ENCODE results near the gene PPP2R5E.

PPP2R5E gene

GRCh38 chr14:63493246-63493645 lies 49.9 kb downstream of the PPP2R5E start:
- no peak overlapping the region for H3K4me3 ChIP-seq (ENCODE audit: low read depth, low read length)
- peak; percentile 25 for TF ChIP-seq CTCF (IDR thresholded peaks at IDR 0.05; ENCODE audit: low read depth, low read length, missing control alignments)
- in situ Hi-C loops (cut with HindIII; ENCODE audit: low sequenced_read_pairs) = no loop called here
- DNase-seq (ENCODE audit: low read depth) = no peak

- DNase-seq (ENCODE audit: low read depth) = no peak
- no peak overlapping the region for H3K4me3 ChIP-seq (ENCODE audit: low read depth, low read length)
- in situ Hi-C loops (cut with HindIII; ENCODE audit: low sequenced_read_pairs) = no loop called here
- TF ChIP-seq CTCF (IDR thresholded peaks at IDR 0.05; ENCODE audit: low read depth, low read length, missing control alignments) = no peak
Measured at GRCh38 chr14:63492391-63492790, 50.8 kb downstream of the PPP2R5E start.

GRCh38 chr14:63487724-63488123 lies 55.5 kb downstream of the PPP2R5E start:
- no peak overlapping the region for H3K4me3 ChIP-seq (ENCODE audit: low read depth, low read length)
- TF ChIP-seq CTCF (IDR thresholded peaks at IDR 0.05; ENCODE audit: low read depth, low read length, missing control alignments) = no peak
- in situ Hi-C loops (cut with HindIII; ENCODE audit: low sequenced_read_pairs) = no loop called here
- no peak for DNase-seq (ENCODE audit: low read depth)

- H3K4me3 ChIP-seq (ENCODE audit: low read depth, low read length) = no peak overlapping the region
- in situ Hi-C loops (cut with HindIII; ENCODE audit: low sequenced_read_pairs) = no loop called here
- TF ChIP-seq CTCF (IDR thresholded peaks at IDR 0.05; ENCODE audit: low read depth, low read length, missing control alignments) = no peak
- no peak for DNase-seq (ENCODE audit: low read depth)
Measured at GRCh38 chr14:63486738-63487137, 56.4 kb downstream of the PPP2R5E start.

GRCh38 chr14:63483315-63483714 lies 59.9 kb downstream of the PPP2R5E start:
- in situ Hi-C loops (cut with HindIII; ENCODE audit: low sequenced_read_pairs) = no loop called here
- TF ChIP-seq CTCF (IDR thresholded peaks at IDR 0.05; ENCODE audit: low read depth, low read length, missing control alignments) = no peak
- no peak for DNase-seq (ENCODE audit: low read depth)
- no peak overlapping the region for H3K4me3 ChIP-seq (ENCODE audit: low read depth, low read length)

GRCh38 chr14:63480599-63480998 lies 62.6 kb downstream of the PPP2R5E start:
- no peak for TF ChIP-seq CTCF (IDR thresholded peaks at IDR 0.05; ENCODE audit: low read depth, low read length, missing control alignments)
- in situ Hi-C loops (cut with HindIII; ENCODE audit: low sequenced_read_pairs) = no loop called here

GRCh38 chr14:63478437-63478852 lies 64.7 kb downstream of the PPP2R5E start:
- in situ Hi-C loops (cut with HindIII; ENCODE audit: low sequenced_read_pairs) = loop anchor here (5.0 kb wide), 1 partner anchor 66 kb away; no protein-coding TSS in a partner anchor
- DNase-seq (ENCODE audit: low read depth) = no peak
- no peak for TF ChIP-seq CTCF (IDR thresholded peaks at IDR 0.05; ENCODE audit: low read depth, low read length, missing control alignments)
- no peak overlapping the region for H3K4me3 ChIP-seq (ENCODE audit: low read depth, low read length)

More at GRCh38 chr14:63480599-63480998, 62.6 kb downstream of the PPP2R5E start:
- DNase-seq (ENCODE audit: low read depth) = no peak
- H3K4me3 ChIP-seq (ENCODE audit: low read depth, low read length) = no peak overlapping the region
